Kidney (tissue), 14 donors: ENCODE results near the gene PACS1. TPM values are rescaled to one million over a fixed set of nuclear protein-coding genes. Genes with fewer than 3 reads are reported as not detected.
"Not testable (repeated sequence)": the region's sequence is repeated elsewhere in the genome, so short reads cannot be mapped to it uniquely, and the experiment has no call there.

Experiments
- DNase-seq, 5 donors: peaks; one replicate each; pipeline ENCODE4 v3.0.0-alpha.2; 2013 to 2020
- FAIRE-seq: peaks from 2 replicates; lab custom pipeline; 2012; peaks lifted over from hg19 to GRCh38; lab: Jason Lieb, UNC
- H3K27ac ChIP-seq, 2 donors: one replicate each; pipeline ENCODE4 v1.7.0; 2013; ENCODE audit warnings: low read depth in 2 of 2, low read length in 2 of 2, inconsistent platforms in 1 of 2
- H3K27me3 ChIP-seq: one replicate; pipeline ENCODE4 v1.7.1; 2013; ENCODE audit warnings: low read length, inconsistent platforms; ENCODE audit not compliant: control insufficient read depth, insufficient read depth
- H3K36me3 ChIP-seq, 3 donors: one replicate each; pipeline versions ENCODE4 v1.7.0 to v1.7.1; 2013; ENCODE audit warnings: low read length in 3 of 3, control low read depth in 1 of 3, inconsistent platforms in 1 of 3; ENCODE audit not compliant: insufficient read depth in 3 of 3, control insufficient read depth in 2 of 3
- H3K4me1 ChIP-seq, 3 donors: one replicate each; pipeline versions ENCODE4 v1.7.0 to v1.7.1; 2013; ENCODE audit warnings: low read length in 3 of 3, inconsistent platforms in 1 of 3, low read depth in 1 of 3; ENCODE audit not compliant: control insufficient read depth in 2 of 3, insufficient read depth in 2 of 3
- H3K4me3 ChIP-seq, 3 donors: one replicate each; pipeline versions ENCODE4 v1.7.0 to v1.8.1; 2013; ENCODE audit warnings: low read length in 3 of 3, control low read depth in 1 of 3, inconsistent platforms in 1 of 3
- H3K9ac ChIP-seq, 3 donors: one replicate each; pipeline versions ENCODE4 v1.7.0 to v1.7.1; 2013; ENCODE audit warnings: low read length in 3 of 3, control low read depth in 1 of 3, inconsistent platforms in 1 of 3
- H3K9me3 ChIP-seq, 3 donors: one replicate each; pipeline versions ENCODE4 v1.7.0 to v1.7.1; 2013; ENCODE audit warnings: low read length in 3 of 3, control low read depth in 1 of 3, inconsistent platforms in 1 of 3; ENCODE audit not compliant: control insufficient read depth in 2 of 3, insufficient read depth in 1 of 3
- intact Hi-C: fragments of 100-400 bp; cut with DNase I; formaldehyde crosslinking; loops from one replicate; pipeline ENCODE4 v1.11.1; 2022
- polyA plus RNA-seq: library from polyadenylated mRNA; stranded (reverse); fragments of 350-450 nt; fragmentation: Illumina TruSeq; extraction: RNeasy Lipid Tissue Mini Kit (QIAGEN cat#74804); gene quantifications from one replicate; pipeline ENCODE4 v1.2.3, GENCODE V29; 2014; ENCODE audit warnings: low read depth, low replicate concordance; ENCODE audit not compliant: insufficient read depth
- total RNA-seq: library from RNA; stranded (reverse); fragmentation: NEBNext Ultra II Directional; extraction: Animal tissue kit (Norgen Biotek cat#: 25700); gene quantifications from one replicate; pipeline ENCODE4 v1.2.1, GENCODE V29; 2021
- TF ChIP-seq, protein P1 (sequence below): IDR thresholded peaks from 3 replicates; pipeline ENCODE4 v1.5.1; 2012; ENCODE audit warnings: mild to moderate bottlenecking, moderate library complexity, borderline replicate concordance; ENCODE audit not compliant: insufficient read depth; ENCODE audit errors: extremely low read depth
- donor health status: control.
- donor health status: control.
- donor health status: control.
- donor health status: control.
- donor health status: control.
- donor health status: DM: yes; HTN: yes; CAD: no.
- donor health status: Normal renal cell carcinoma (clear cell type).

The PACS1 gene
- total and polyA plus RNA-seq, 2 donors from 2014 or later = 23.7 to 91.8 TPM

DNA sequence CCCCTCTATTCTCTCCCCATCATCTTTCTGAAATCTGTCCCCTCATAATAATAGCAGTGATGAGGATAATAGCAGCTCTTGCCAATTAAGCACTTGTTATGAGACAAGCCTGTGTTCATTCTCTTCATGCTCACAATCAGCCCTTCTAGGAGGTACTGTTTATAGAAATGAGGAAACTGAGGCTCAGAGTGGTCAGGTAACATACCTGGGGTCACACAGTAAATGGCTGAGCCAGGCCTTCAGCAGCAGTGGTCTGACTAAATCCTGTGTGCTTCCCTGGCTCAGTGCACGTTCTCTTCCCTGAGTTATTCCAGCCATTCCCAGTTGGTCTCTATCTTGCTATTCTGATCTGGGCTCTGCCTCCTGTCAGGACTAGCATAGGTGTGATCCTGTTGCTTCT, 204.1 kb downstream of the PACS1 start:
- no peak for FAIRE-seq

DNA sequence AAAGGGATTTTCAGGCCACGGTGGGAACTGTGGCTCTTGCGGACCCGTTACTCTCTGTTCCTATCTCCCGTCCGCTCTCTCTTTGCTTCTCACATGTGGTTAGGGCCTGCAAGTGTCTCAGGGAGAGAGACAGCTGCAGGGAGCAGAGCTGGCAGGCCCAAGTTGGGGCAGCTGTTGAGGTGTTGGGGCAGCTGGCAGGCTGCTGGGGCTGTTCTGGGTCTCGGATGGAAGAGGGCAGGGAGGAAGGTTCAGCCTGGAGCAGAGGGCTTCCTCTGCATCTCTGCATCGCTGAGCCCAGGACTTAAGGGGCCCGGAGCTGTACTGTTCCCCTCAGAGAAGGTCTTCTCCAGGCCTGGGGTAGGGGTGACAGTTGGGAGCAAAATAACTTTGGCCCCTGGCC, 205.3 kb downstream of the PACS1 start:
- Histone ChIP-seq H3K36me3 (peaks cover 15 to 31% (median 24%) of the 10 kb centered on the region in 3 donors), H3K4me1 (peaks cover 0 to 2% (median 0%) of the 10 kb centered on the region in 3 donors)

More for the DNA sequence above, 204.1 kb downstream of the PACS1 start:
- no peak overlapping the region for H3K4me3 ChIP-seq
- H3K27ac ChIP-seq = no peak overlapping the region
- intact Hi-C loops = loop anchor here (10.0 kb wide), 1 partner anchor 49 kb away; no protein-coding TSS in a partner anchor
- no peaks in the 10 kb centered on the region for H3K27me3 ChIP-seq
- DNase-seq = no peak
- H3K9me3 ChIP-seq = no peaks in the 10 kb centered on the region
- H3K9ac ChIP-seq = no peak overlapping the region
- TF ChIP-seq, protein P1, sequence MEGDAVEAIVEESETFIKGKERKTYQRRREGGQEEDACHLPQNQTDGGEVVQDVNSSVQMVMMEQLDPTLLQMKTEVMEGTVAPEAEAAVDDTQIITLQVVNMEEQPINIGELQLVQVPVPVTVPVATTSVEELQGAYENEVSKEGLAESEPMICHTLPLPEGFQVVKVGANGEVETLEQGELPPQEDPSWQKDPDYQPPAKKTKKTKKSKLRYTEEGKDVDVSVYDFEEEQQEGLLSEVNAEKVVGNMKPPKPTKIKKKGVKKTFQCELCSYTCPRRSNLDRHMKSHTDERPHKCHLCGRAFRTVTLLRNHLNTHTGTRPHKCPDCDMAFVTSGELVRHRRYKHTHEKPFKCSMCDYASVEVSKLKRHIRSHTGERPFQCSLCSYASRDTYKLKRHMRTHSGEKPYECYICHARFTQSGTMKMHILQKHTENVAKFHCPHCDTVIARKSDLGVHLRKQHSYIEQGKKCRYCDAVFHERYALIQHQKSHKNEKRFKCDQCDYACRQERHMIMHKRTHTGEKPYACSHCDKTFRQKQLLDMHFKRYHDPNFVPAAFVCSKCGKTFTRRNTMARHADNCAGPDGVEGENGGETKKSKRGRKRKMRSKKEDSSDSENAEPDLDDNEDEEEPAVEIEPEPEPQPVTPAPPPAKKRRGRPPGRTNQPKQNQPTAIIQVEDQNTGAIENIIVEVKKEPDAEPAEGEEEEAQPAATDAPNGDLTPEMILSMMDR = no peak
- H3K36me3 ChIP-seq = peaks cover 15 to 31% (median 24%) of the 10 kb centered on the region in 3 donors
- peaks cover 0 to 9% (median 6%) of the 10 kb centered on the region in 3 donors for H3K4me1 ChIP-seq

DNA sequence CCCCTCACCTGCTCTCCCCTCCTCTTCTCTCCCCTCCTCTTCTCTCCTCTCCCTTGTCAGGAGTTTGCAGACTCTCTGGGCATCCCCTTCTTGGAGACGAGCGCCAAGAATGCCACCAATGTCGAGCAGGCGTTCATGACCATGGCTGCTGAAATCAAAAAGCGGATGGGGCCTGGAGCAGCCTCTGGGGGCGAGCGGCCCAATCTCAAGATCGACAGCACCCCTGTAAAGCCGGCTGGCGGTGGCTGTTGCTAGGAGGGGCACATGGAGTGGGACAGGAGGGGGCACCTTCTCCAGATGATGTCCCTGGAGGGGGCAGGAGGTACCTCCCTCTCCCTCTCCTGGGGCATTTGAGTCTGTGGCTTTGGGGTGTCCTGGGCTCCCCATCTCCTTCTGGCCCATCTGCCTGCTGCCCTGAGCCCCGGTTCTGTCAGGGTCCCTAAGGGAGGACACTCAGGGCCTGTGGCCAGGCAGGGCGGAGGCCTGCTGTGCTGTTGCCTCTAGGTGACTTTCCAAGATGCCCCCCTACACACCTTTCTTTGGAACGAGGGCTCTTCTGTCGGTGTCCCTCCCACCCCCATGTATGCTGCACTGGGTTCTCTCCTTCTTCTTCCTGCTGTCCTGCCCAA, 206.0 kb downstream of the PACS1 start:
- H3K36me3 ChIP-seq = peaks cover 15 to 31% (median 24%) of the 10 kb centered on the region in 3 donors
- intact Hi-C loops = loop anchor here (10.0 kb wide), 1 partner anchor 51 kb away; no protein-coding TSS in a partner anchor
- FAIRE-seq = no peak

More for the DNA sequence above, 205.3 kb downstream of the PACS1 start:
- no peak for FAIRE-seq
- TF ChIP-seq, protein P1 = no peak
- Histone ChIP-seq H3K27ac (no peak overlapping the region), H3K9me3 (no peaks in the 10 kb centered on the region), H3K4me3 (no peak overlapping the region), H3K27me3 (no peaks in the 10 kb centered on the region), H3K9ac (no peak overlapping the region)
- intact Hi-C loops = loop anchor here (10.0 kb wide), 1 partner anchor 51 kb away; no protein-coding TSS in a partner anchor
- peak in 1 of 5 donors; percentile 64 for DNase-seq

DNA sequence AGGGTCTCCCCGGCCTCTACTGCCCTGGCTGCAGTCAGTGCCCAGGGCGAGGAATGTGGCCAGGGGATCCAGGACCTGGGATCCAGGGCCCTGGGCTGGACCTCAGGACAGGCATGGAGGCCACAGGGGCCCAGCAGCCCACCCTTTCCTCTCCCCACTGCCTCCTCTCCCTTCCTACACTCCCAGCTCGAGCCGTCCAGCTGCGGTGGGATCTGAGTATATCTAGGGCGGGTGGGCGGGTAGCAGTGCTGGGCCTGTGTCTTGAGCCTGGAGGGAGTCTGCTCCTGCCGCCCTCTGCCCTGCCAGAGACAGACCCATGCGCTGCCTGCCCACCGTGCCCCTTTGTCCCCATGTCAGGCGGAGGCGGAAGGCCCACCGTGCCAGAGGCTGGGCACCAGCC, 206.5 kb downstream of the PACS1 start:
- not testable (repeated sequence) for H3K27ac ChIP-seq
- intact Hi-C loops = loop anchor here (10.0 kb wide), 1 partner anchor 52 kb away; no protein-coding TSS in a partner anchor

More for the DNA sequence above, 206.0 kb downstream of the PACS1 start:
- Histone ChIP-seq H3K9me3 (no peaks in the 10 kb centered on the region), H3K27ac (no peak overlapping the region), H3K4me3 (no peak overlapping the region), H3K27me3 (no peaks in the 10 kb centered on the region), H3K4me1 (peaks cover 0 to 2% (median 0%) of the 10 kb centered on the region in 3 donors), H3K9ac (no peak overlapping the region)
- TF ChIP-seq, protein P1 = no peak
- DNase-seq = peak in 1 of 5 donors; percentile 72

DNA sequence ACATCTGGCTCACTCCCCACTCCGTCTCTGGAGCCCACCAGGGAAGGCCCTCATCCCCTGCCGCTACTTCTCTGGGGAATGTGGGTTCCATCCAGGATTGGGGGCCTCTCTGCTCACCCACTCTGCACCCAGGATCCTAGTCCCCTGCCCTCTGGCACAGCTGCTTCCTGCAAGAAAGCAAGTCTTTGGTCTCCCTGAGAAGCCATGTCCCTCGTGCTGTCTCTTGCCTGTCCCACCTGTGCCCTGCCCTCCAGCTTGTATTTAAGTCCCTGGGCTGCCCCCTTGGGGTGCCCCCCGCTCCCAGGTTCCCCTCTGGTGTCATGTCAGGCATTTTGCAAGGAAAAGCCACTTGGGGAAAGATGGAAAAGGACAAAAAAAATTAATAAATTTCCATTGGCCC, 207.0 kb downstream of the PACS1 start:
- H3K27me3 ChIP-seq, H3K9ac ChIP-seq, H3K9me3 ChIP-seq, H3K27ac ChIP-seq, DNase-seq, H3K4me1 ChIP-seq, H3K4me3 ChIP-seq, FAIRE-seq: not testable (repeated sequence)
- intact Hi-C loops = loop anchor here (10.0 kb wide), 1 partner anchor 52 kb away; no protein-coding TSS in a partner anchor
- H3K36me3 ChIP-seq = peaks cover 15 to 28% (median 22%) of the 10 kb centered on the region in 3 donors

More for the DNA sequence above, 206.5 kb downstream of the PACS1 start:
- FAIRE-seq, H3K4me3 ChIP-seq, H3K27me3 ChIP-seq, H3K4me1 ChIP-seq, H3K9me3 ChIP-seq, H3K9ac ChIP-seq: not testable (repeated sequence)
- H3K36me3 ChIP-seq = peaks cover 15 to 31% (median 24%) of the 10 kb centered on the region in 3 donors
- peak in 1 of 5 donors; percentile 61 for DNase-seq
